H1 (cell line): ENCODE data around the gene ZFP57.

Experiments
- CTCF ChIP-seq, 3 experiments: IDR thresholded peaks; 1 replicate in 2 of 3; 2 replicates in 1 of 3; pipeline versions ENCODE4 v1.5.1 to v1.6.1; 2011; ENCODE audit warnings: low read length in 3 of 3, mild to moderate bottlenecking in 3 of 3, inconsistent platforms in 2 of 3, low read depth in 1 of 3, moderate library complexity in 1 of 3; ENCODE audit not compliant: insufficient read depth in 1 of 3; ENCODE audit errors: control extremely low read depth in 1 of 3
- HDAC2 ChIP-seq, 2 experiments: fragments of 300-600 bp in 1 of 2; sonication (generic) in 1 of 2; IDR thresholded peaks; 2 replicates each; pipeline ENCODE4 v1.6.1; 2011 to 2012; ENCODE audit warnings: low read depth in 2 of 2, low read length in 2 of 2, mild to moderate bottlenecking in 2 of 2, moderate library complexity in 2 of 2, borderline replicate concordance in 1 of 2, inconsistent platforms in 1 of 2

- TF ChIP-seq HDAC2 (IDR thresholded peaks at IDR 0.05; ENCODE audit: borderline replicate concordance in 1 of 2, low read depth in 2 of 2, low read length in 2 of 2) (no peak), CTCF (IDR thresholded peaks at IDR 0.05; ENCODE audit: control extremely low read depth in 1 of 3, insufficient read depth in 1 of 3, low read depth in 1 of 3, low read length in 3 of 3) (no peak)
Measured at GRCh38 chr6:29656798-29657197, 24.2 kb downstream of the ZFP57 start, which contains the start of gene MOG.
